Measurements from ENCODE around the gene ATP5F1C. TPM values are rescaled to one million over a fixed set of nuclear protein-coding genes. Genes with fewer than 3 reads are reported as not detected.

The ATP5F1C gene
- total and polyA plus RNA-seq, 2 donors (not counting 3 experiments of a cell fraction or from before 2014, with no cell fraction given), result 184 to 290 TPM

GRCh38 chr10:7773845-7774801 lies 13.9 kb upstream of the ATP5F1C start:
- FAIRE-seq (peak; percentile 81), DNase-seq (ENCODE audit: low read depth, low spot score) (peak; percentile 62)
- Histone ChIP-seq H3K4me1 (ENCODE audit: control insufficient read depth, extremely low read depth, insufficient read depth, low read length) (peaks cover 12% of the 10 kb centered on the region), H3K4me2 (ENCODE audit: insufficient read depth, low read length) (peak overlapping the region; percentile 21), H3K27ac (ENCODE audit: insufficient read depth, low read depth, low read length) (peak overlapping the region; percentile 11), H3K9me1 (replicated peaks; ENCODE audit: control insufficient read depth, extremely low read depth, insufficient read depth, low read length) (no peaks in the 10 kb centered on the region), H2AFZ (ENCODE audit: low read depth, low read length) (no peak overlapping the region), H3K4me3 (replicated peaks in 1 of 3; ENCODE audit: insufficient read depth in 1 of 3, low read depth in 1 of 3, low read length in 3 of 3) (no peak overlapping the region), H3K79me2 (ENCODE audit: control insufficient read depth, insufficient read depth, low read length) (no peaks in the 10 kb centered on the region), H3K36me3 (ENCODE audit: control insufficient read depth in 2 of 2, extremely low read depth in 1 of 2, insufficient read depth in 2 of 2, low read length in 2 of 2) (peaks cover 5 to 16% of the 10 kb centered on the region in 2 experiments), H4K20me1 (replicated peaks; ENCODE audit: control insufficient read depth, extremely low read depth, insufficient read depth, low read length) (no peaks in the 10 kb centered on the region), H3K27me3 (ENCODE audit: control insufficient read depth in 2 of 2, insufficient read depth in 2 of 2, low read length in 2 of 2) (no peaks in the 10 kb centered on the region), H3K9me3 (replicated peaks; ENCODE audit: control insufficient read depth, insufficient read depth, low read length) (no peaks in the 10 kb centered on the region), H3K9ac (replicated peaks; ENCODE audit: extremely low read depth, insufficient read depth, low read length) (no peak overlapping the region)
- ChIA-PET CTCF (interaction anchor here (0.6 to 1.4 kb wide), 3 partner anchors 14 to 17 kb away, joined by 3 to 4 read pairs (median 3); partner anchors contain the start of genes ATP5F1C and KIN), POLR2A (interaction anchor here (0.7 kb wide), 1 partner anchor 14 kb away, joined by 4 read pairs; the partner anchor contains the start of genes ATP5F1C and KIN)
- no peak for TF ChIP-seq POLR2A (IDR thresholded peaks at IDR 0.05; ENCODE audit: low read depth, low read length)
- no peak for TF ChIP-seq MAX (IDR thresholded peaks at IDR 0.05; ENCODE audit: insufficient read depth, insufficient read length)
- TF ChIP-seq FOS (IDR thresholded peaks at IDR 0.05; ENCODE audit: borderline replicate concordance, insufficient read depth, low read length), result no peak
- TF ChIP-seq GATA2 (IDR thresholded peaks at IDR 0.05; ENCODE audit: insufficient read depth, insufficient read length, low read depth, low read length), result no peak
- no peak for TF ChIP-seq JUN (IDR thresholded peaks at IDR 0.05; ENCODE audit: borderline replicate concordance, insufficient read depth, insufficient read length, low read depth)
- TF ChIP-seq MYC (IDR thresholded peaks at IDR 0.05; ENCODE audit: low read depth, low read length), result no peak
- TF ChIP-seq POLR2AphosphoS5 (IDR thresholded peaks at IDR 0.05; ENCODE audit: insufficient read depth, low read depth, low read length), result no peak
- no peak for TF ChIP-seq CTCF (IDR thresholded peaks at IDR 0.05; ENCODE audit: extremely low read depth in 1 of 2, insufficient read depth in 1 of 2, low read depth in 1 of 2, low read length in 2 of 2)
- no peak for TF ChIP-seq EZH2 (IDR thresholded peaks at IDR 0.05; ENCODE audit: borderline replicate concordance, low read depth, low read length, severe bottlenecking)
- intact Hi-C loops (cut with micrococcal nuclease) (loop anchor here (1.0 kb wide), 1 partner anchor 14 kb away; the partner anchor contains the start of gene ATP5F1C), dilution Hi-C loops (cut with MboI; ENCODE audit: extremely low pct_ligation_motif_present, low sequenced_read_pairs) (no loop called here)
- no TSS peak for BruUV-seq (replicated peaks)
